GM18858 (cell line): Measurements from ENCODE around the gene INPP5A.

Experiments used
- ATAC-seq: cut with Tn5 transposase; IDR thresholded peaks from one replicate; pipeline ENCODE4 v1.9.1; 2021; ENCODE audit not compliant: unreplicated experiment

Gene INPP5A

DNA sequence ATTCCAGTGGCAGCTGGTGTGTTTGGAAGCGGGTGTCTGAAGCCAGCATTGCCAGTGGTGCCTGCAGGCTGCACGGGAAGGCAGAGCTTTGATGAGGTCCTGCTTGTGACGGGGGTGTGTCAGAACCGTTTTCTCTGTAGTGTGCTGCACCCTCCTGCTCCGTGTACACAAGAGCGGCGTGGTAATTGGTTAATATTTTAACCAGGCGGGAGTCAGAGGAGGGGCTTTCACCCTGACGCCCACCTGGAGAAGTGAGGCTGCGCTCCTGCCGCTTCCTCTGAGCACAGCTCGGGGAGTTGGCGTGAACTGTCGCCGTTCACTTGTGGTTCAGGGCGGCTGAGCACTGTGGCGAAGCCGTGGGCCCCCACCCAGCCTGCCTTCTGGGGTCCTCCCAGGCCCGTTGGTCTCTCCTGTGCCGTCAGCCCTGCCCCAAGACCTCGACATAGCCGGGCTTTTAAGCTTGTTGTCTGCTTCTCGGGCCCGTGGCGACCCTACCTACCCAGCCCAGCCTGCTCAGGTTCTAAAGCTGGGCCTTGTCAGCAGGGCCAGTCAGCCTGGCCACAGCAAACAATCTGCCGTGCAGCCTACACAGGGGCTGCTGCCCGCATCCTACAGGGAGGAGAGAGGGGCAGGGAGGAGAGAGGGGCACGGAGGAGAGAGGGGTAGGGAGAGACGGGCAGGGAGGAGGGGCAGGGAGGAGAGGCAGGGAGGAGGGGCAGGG lies 236.8 kb downstream of the INPP5A start:
- ATAC-seq: no peak

DNA sequence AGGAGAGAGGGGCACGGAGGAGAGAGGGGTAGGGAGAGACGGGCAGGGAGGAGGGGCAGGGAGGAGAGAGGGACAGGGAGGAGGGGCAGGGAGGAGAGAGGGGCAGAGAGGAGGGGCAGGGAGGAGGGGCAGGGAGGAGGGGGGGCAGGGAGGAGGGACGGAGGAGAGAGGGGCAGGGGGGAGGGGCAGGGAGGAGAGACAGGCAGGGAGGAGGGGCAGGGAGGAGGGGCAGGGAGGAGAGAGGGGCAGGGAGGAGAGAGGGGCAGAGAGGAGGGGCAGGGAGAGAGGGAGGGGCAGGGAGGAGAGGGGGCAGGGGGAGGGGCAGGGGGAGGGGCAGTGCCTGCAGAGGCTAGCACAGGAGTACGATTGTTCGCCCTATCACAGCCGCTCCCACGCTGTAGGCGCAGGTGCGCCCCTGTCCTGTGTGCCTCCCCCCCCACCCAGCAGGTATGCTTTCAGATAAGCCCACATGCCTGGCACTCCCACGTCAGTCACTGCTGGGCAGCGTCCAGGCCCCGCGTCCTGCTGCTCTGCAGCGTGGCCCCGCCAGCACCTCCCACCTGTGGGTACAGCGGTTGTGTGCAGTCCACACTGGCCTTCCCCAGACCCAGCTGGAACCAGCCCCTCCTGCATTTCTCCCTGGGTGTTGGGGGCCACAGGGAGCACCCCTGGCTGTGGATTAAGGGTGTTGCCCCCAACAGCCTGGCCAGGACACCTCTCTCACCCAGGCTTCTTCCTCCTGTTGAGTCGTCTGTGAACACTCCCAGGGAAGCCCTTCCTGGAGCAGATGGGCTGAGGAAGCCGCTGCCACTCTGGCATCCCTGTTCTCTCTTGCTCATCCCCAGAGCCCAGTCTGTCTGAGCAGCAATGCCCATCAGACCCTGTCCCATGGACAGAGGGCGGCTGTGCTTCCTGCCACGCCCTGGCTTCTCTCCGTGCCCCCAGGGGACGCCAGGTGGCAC lies 237.6 kb downstream of the INPP5A start:
- no peak for ATAC-seq

DNA sequence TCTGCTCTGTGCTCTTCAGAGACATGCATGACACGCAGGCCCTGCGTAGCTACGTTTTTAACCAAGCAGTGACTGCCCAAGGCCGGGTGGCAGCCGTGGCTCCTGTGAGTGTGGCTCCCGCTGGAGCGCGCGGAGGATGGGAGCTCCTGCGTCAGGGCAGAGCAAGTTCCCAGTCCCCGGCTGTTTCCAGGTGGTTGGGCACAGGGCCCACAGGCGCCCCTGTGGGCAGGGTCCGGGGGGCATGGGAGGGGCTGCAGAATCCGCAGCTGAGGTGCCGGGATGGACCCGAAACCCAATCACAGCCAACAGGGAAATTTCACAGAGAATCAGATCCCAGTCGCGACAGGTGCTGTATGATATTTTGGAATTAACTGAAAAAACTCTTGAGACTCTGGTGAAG lies 238.6 kb downstream of the INPP5A start:
- ATAC-seq: no peak

DNA sequence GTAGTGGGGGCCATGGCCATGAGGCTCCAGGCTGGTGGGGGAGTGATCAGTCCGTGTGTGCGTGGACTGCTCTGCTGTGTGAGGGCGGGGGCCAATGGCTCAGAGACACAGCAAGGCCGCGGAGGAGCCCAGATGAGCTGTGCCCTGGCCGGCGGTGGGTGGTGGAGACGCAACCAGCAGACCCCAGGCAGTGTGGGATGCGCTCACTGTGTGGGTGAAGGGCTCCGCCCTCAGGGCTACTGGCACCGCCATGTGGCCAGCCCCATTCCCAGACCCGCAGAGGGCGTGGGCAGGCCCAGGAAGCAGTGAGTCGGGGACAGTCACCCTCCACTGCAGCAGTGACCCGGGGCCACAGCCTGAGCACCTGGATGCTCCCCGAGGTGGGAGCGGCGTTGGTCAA lies 239.2 kb downstream of the INPP5A start:
- no peak for ATAC-seq

DNA sequence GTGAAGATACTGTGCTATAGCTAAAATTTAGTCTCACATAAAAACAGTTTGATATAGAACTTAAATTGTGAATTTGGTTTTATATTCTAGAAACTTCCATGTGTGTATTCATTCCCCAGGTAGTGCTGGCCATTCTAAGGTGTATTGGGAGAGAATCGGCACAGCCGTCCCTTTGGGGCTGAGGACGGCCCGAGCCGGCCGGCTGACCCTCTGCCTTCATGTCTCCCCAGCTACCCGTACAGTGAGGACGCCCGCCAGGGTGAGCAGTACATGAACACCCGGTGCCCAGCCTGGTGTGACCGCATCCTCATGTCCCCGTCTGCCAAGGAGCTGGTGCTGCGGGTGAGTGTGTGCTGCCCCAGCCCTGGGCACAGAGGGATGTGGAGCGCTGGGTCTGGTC lies 239.9 kb downstream of the INPP5A start:
- no peak for ATAC-seq

DNA sequence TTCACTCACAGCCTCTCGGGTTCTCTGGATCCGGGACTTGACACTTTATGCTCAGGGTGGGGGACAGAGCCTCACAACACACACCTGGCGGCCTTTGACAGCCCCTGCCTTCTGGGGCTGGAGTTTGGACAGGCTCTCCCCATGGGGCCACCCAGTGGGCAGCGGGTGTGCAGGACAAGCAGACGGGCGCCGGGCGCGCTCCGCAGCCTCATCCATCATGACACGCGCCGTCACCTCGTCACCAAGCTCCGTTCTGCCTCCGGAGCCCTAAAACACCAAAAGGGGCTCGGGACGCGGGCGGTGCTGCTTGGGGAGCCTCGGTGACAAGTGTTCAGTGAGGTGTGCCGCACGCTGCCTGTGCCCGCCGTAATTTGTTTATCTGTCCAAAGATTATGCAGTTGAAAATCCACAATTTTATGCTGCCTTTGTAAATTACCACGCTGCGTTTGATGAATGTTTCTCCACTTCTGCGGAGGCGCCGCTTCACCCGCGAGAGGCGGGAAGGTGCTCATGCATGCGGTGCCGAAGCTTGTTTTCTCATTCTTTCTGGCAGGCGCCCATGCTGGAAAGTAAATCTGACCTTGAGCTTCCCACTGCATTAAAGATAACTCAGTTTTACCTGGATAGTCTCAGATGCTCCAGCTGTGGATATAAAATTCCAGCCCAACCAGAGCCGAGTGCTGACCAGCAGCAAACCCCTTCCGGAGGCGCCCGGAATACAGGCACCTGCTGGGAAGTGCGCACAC lies 242.1 kb downstream of the INPP5A start:
- ATAC-seq: no peak

DNA sequence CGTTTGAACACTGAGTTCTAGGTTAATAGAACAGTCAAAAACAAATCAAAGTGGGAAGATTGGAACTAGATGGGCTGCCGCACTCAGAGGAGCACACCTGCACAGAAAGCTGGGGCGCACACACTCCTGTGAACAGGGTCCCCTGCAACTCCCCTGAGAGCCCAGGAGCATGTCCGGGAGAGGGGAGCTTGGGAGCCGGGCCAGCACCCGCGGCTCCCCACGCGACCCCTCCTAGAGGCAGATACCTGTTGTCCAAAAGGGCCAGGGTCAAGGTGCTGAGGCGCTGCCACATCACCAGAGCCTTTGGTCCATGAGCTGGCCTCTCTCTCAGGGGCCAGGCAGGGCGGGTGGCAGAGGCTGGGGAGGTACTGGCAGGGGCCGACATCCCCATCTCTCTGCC lies 242.8 kb downstream of the INPP5A start:
- no peak for ATAC-seq

DNA sequence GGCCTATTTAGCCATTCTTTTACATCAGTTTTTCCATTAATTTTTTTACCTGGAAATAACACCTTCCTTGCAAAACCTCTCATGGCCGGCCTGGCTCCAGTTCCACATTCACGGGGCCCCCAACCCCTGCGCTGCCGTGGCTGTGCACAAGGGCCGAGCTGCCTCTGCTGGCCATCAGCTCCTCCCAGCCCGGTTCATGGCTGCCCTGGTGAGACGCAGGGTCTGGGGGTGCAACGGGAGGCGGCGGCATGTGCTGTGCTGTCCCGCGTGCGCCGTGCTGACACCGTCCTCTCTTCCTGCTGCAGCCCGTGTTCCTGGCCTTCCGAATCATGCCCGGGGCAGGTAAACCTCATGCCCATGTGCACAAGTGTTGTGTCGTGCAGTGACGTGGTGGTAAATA lies 244.0 kb downstream of the INPP5A start:
- ATAC-seq: no peak

DNA sequence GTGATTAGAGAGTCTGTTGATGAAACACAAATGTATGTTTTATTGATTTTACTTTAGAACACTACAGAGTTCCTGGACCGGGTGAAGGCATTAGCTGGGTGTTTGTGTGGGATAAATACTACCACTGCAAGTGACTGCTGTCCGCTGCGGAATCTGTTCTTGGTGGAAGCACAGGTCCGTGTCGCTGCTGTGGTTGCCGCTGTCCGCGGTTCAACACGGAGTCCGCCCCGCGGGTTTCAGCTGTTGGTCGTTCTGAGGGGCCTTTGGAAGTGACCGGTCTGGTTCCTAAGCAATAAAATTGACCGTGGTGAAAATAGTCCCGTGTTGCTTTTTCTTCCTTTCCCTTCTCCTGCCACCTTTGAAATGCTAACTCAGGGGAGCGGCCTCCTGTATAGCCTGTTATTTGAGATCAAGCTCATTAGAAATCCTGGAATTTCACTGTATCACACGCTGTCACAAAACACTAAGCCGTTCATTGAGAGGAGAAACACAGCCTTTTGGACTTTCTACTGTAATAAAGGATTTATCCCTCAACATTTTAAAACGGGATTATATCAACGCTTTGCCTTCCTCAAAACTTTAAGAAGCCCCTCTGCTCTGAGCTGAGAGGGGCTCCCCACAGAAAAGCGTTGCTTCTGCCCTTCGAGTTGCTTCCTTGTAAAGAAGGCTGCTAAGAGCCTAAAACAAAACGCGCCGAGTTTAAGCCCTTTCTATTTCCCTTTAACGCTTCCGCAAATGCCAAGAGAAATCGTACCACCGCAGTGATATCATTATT lies 245.8 kb downstream of the INPP5A start:
- no peak for ATAC-seq

DNA sequence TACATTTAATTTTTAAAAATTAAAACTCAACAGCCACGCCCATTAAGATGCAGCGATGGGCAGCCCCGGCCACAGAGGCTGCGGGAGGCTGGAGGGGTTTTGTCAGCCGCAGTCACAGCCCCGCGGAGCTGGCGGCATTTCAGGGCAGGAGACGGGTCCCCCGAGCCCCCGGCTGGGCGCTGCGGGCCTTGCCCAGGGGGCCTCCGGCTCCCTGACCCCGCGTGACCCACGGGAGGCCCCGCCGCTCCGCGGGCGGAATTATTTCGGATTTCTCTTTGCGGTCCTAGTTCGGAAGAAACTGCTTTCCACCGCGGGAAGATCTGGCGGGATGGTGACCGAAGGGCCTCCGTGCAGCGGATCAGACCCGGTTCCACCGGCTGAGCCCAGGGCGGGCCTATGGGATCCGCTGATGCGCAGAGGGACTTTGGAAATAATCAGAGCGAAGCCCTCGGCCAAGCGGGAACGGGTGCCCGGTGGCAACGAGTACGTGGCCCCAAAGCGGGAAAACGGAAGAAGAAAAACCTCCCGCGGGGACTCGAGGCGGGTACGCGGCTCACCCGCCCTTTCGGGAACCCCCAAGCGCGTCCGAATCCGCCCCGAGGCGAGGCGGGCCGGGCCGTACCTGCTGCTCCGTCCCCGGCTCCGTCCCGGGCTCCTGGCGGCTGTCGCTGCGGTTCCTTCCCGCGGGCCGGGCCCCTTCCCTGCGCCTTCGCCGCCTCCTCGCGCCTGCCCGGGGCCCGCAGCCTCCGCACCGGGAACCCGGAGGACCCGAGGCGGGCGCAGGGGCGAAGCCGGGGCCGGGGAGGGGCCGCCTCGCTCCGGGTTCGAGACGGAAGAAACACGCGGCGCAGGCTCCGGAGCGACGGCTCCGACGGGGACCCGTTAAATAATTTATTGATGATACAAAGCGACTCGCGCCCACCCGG lies 246.6 kb downstream of the INPP5A start:
- no peak for ATAC-seq

DNA sequence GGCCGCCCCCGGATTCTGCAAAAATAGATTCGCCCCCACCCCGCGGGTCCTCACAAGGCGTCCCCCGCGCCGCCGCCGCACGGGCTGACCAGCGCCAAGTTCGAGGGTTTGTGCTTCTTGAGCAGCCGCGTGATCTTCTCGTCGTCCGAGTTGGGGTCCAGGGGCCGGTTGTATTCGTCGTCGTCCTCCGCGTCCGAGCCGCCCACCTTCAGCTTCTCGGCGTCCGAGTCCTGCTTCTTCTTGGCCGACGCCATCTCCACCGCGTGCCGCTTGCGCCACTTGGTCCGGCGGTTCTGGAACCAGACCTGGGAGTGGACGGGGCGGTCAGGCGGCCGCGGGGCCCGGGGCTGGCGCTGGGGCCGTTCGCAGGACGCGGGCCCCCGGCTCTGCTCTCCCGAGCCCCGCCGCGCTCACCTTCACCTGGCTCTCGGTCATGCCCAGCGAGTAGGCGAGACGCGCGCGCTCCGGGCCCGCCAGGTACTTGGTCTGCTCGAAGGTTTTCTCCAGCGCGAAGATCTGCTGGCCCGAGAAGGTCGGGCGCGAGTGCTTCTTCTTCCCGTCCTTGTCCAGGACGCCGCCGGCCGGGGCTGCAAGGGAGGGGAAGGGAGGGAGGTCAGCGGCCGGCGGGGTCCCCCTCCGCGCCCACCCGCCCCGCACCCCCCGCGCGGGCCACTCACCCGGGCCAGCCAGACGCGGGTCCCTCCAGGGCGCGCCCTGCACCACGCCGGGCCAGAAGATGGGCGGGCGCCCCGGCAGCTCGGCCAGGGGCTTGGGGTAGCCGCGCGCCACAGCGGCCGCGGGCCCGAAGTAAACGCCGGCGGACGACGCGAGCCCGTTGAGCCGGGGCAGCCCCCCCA lies 247.5 kb downstream of the INPP5A start:
- no peak for ATAC-seq

DNA sequence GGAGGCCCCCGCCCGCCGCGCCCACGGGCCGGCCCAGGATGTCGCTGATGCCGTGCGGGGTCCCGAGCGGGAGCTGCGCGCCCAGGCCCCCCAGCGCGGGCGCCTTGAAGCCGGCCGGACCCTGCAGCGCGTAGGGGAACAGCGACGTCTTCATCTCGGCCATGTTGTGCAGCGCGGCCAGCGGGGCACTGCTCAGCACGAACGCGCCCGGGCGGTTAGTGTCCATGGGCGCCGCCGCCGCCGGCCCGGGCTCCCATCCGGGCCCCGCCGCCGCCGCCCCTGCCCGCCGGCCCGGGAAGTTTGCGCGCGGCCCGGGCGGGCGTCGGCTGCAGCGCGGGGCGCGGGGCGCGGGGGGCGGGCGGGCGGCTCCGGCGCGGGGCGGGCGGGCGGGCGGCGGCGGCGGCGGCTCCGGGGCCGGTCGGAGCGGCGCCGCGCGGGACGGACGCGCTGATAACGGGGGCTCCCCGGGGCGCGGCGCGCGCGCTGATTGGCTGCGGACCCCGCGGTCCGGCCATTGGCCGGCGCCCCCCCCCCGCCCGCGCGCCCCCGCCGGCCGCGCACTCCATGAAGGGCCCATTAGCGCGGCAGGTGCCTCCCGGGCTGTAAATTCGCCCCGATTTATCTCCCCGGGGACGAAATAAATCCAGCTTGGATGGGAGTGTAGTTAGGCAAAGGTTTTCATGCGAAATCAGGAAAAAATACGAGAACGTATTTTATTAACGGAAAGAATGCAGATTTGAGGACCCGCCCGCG lies 248.3 kb downstream of the INPP5A start, which contains the start of gene NKX6-2:
Gene NKX6-2, minus strand, starts transcription at position 425 of the 753 bp plus-strand sequence. Its CDS starts 199 bp downstream, at position 226.
- no peak for ATAC-seq

DNA sequence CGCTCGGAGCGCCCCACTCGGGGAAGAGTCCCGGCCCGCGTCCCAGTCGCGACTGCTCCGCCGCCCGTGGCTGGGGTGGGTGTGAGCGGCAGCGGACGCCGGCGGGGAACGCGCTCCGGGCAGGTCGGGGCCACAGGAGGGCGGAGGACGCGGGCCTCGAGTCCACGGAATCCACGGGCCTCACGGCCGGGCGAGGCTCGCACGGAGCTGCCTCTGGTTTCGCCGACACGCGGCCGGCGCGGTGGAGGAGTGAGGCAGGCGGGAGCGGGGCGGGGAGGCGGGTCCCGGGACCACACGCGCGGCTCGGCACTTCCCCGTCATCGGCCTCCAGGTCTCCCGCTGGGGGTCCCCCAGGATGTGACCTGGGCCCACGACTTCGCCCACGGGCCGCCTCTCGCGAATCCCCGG lies 248.9 kb downstream of the INPP5A start:
- ATAC-seq: no peak

DNA sequence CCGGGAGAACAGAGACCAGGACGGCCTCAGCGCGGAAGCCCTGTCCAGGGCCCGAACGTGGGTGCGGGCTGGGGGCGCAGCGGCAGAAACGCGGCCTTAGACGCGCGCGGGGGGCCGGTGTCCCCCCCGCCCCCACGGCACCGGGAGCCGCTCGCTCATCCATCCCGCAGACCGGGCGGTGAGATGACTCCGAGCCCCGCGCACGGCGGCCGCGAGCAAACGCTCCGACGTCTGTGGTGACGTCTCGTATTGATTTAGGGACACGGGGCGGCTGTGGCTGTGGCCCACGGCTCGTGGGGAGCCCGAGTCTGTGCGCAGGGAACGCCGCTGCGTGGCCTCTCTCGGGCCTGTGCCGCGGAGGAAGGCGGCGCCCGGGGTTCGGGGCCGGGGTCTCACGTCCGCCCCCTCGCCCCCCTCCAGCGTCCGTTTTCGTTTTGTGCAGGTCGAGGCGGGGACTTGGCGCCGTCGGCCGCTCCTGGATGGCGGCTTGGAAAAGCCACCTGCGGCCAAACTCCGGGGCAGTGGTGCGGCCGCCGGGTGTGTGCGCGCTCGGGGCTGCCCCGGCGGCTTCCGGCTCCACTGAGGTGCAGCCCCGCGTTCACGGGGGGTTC lies 249.4 kb downstream of the INPP5A start:
- ATAC-seq: no peak

DNA sequence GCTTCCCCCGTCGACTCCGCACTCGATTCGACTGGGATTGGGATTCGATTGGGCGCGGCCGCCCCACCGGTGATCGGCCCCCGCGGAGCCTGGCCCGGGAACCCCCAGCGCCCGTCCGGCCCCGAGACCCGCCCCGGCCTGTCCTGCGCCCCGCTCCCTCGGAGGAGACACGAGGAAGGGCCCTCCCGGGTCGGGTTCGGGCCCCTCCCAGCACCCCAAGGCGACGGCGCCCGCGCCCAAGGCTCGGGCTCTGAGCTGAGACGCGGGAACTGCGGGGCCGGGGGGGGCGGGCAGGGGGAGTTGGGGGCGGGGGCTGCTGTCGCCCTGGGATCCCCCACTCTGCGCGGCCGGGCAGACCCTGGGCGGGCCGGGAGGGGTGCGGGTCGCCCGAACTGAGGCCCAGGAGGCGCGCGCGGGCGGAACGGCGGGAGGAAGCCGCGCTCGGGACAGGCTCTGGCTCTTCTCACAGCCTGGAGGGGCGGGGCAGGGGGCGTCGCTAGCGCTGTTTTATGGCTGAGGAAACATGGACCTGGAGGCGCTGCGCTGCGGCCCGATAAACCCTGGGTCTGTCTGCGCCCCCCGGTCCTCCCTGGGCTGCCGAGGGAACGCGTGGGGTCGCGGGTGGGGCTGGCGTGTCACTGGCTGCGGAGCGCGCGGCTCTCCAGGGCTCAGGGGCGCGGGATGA lies 250.1 kb downstream of the INPP5A start:
- ATAC-seq: no peak

DNA sequence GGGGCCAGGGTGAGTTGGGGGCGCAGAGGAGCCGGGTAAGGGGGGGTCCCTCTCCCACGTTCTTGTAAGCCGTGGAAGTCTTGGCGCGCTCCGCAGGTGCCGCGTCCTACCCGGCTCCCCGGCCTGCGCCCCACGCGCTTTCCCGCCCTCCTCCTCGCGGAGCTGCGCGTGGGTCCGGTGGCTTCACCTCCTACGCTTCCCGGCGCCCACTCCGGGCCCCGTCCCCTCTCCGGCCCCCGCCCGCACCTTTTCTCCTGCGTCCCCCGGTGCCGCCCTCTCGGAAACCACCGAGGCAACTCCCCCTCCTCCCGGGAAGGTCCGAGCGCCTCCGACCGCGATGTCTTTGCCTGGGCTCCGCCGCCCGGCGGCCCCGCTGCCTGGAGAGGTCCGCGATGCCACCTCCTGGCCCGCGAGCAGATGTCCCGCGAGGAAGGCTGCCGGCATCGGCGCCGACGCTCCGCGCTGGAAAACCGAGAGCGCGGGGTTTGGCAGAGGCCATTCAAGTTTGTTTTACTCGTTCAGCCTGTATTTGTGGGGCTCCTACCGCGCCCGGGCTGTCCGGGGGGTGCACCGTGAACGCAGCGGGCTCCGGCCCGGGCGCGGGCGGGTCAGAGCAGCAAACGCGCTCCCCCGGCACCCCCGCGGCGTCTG lies 250.7 kb downstream of the INPP5A start:
- no peak for ATAC-seq
